LNCAP (cell line): ENCODE measurements around the gene PSMD9.

Experiments used
- TF ChIP-seq, protein P1 (sequence below): fragments of 450-650 bp; IDR thresholded peaks from 2 replicates; pipeline ENCODE4 v1.5.1; 2017; ENCODE audit warnings: mild to moderate bottlenecking

The PSMD9 gene

DNA sequence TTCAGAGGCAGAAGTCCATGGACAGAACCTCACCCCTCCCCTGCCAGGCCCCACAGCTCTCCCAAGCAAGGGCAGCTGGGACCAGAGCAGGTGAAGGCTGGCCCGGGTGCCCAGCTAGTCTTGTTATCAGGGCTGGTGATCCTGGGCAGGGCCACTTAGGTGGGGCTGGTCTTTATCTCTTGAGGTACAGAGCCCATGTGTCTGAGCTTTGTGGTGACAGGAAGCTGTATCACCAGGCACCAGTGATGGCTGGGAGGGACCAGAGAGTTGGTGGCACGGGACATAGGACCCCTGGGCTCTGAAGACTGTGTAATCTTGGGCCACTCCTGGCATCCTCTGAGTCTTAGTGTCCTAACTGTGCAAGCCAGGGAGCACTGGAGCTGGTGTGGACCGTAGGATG is 17.1 kb upstream of the PSMD9 start:
- TF ChIP-seq, protein P1, sequence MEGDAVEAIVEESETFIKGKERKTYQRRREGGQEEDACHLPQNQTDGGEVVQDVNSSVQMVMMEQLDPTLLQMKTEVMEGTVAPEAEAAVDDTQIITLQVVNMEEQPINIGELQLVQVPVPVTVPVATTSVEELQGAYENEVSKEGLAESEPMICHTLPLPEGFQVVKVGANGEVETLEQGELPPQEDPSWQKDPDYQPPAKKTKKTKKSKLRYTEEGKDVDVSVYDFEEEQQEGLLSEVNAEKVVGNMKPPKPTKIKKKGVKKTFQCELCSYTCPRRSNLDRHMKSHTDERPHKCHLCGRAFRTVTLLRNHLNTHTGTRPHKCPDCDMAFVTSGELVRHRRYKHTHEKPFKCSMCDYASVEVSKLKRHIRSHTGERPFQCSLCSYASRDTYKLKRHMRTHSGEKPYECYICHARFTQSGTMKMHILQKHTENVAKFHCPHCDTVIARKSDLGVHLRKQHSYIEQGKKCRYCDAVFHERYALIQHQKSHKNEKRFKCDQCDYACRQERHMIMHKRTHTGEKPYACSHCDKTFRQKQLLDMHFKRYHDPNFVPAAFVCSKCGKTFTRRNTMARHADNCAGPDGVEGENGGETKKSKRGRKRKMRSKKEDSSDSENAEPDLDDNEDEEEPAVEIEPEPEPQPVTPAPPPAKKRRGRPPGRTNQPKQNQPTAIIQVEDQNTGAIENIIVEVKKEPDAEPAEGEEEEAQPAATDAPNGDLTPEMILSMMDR: no peak

DNA sequence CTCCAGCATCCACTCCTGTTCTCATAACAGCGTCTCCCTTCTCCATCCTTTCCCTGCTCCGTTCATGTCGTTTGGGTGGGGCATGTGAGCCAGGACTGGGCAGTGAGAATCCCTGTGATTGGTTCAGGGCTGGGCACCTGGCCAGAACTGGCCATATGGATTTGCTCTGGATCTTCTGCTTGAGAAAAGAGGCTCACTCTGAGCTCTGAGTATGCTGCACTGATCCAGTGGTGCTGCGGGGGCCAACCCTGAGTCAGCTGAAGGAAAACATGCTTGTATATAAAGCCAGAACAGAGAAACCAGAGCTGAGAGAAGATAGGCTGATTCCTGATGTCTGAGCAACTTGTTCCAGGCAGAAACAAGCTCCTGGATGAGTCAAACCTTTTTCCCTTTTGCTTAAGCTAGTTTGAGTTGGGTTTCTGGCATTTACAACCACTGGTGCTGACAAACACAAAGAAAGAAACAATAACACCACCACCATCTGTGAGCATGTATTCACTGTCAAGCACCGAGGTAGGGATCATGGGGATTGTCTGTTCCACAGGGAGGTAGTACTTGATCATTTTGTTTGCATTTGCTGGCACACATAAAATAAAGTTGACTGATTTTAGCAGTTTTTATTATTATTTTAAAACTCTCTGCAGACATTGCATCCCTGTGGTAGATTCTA is 15.9 kb upstream of the PSMD9 start:
- TF ChIP-seq, protein P1: no peak

DNA sequence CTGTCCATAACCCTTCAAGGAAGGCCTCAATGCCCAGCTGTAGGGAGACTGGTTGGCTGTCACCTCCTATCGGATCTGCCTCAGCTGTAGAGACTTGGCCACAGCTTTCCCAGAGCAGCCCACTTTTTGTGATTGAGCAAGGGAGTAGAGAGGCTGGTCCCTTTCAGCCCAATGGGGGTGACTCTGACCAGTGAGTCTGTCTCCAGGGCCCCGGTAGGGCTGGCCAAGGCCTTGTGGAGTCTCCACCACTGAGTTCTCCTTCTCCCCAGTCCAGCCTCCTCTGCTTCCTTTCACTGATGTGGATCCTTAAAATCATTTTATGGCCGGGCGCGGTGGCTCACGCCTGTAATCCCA is 15.4 kb upstream of the PSMD9 start:
- TF ChIP-seq, protein P1: no peak

DNA sequence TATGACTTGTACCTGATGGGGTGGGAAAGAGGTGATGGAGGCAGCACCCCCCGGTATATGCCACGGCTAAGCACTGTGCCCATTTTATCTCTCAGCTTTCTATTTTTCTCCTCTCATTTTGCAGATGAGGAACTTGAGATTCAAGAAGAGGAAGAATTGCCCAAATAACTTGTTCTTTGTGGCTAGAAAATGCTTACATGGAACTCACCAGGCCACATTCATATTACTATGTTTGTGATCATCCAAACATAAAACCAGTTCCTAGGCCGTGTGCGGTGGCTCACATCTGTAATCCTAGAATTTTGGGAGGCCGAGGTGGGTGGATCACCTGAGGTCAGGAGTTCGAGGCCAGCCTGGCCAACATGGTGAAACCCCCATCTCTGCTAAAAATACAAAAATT is 14.5 kb upstream of the PSMD9 start:
- TF ChIP-seq, protein P1: no peak

DNA sequence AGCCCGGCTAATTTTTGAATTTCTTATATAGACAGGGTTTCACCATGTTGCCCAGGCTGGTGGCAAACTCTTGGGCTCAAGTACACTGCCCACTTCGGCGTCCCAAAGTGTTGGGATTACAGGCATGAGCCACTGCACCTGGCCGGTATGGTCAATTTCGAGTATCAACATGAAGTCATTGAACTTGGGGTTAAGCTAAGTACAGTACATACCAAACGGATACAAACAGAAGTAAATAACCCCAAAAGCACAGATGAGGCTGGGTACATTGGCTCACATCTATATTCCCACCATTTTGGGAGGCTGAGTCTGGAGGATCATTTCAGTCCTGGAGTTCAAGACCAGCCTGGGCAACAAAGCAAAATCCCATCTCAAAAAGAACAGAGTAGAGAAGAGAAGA is 13.0 kb upstream of the PSMD9 start:
- TF ChIP-seq, protein P1: no peak

DNA sequence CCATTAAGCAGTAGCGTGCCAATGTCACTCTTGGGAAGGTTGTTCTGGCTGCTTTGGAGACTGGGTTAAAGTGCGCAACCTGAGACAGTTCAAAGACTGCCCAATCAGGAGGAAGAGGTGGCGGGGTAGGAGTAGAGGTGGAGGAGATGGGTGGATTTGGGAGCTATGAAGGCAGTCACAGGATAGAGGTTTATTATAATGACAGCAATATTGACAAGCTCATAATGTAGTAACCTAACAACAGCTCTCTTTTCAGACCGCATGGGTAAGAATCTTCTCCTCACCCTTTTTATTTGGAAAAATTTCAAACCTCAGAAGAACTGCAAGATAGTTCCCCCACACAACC is 5.3 kb upstream of the PSMD9 start:
- TF ChIP-seq, protein P1: no peak

DNA sequence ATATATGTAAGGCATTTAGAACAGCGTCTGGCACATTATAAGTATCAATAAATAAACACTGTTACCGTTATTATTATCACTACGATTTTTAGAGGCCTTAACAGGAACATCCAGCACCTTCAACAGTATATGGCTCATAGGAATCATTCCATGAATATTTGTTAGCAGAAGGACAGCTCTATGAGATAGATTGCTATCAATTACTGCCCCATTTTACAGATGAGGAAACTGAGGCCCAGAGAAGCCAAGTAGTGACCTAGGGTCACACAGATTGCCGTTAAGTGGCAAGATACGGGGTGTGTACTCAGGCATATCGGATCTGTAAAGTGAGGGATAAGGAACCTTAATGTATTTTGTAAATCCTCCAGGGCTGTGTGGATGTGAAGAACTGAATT is 510 bp upstream of the PSMD9 start:
- TF ChIP-seq, protein P1: no peak

DNA sequence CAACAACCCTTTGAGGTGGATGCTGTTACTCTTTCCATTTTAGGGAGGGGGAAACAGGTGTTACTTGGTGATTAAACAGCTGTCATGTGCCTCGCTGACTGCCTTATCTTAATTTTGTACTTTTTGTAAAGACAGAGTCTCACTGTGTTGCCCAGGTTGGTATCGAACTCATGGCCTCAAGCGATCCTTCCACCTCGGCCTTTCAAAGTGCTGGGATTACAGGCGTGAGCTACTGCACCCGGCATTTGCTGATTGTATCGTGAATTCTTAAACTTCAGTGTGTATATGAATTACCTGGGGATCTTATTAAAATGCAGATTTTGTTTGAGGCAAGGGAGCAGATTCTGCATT is 659 bp downstream of the PSMD9 start:
- TF ChIP-seq, protein P1: no peak
